ENCODE data around the gene NCK1. TPM values are rescaled to one million over a fixed set of nuclear protein-coding genes. Genes with fewer than 3 reads are reported as not detected.

Gene NCK1
- total and polyA plus RNA-seq, 2 of the 13 experiments (the other 11 are each of a cell fraction or from before 2014, with no cell fraction given): 14.7 to 30.4 TPM

GRCh38 chr3:136819731-136820679 is 42.0 kb upstream of the NCK1 start (continued):
- TF ChIP-seq PCBP1 (IDR thresholded peaks at IDR 0.05; ENCODE audit: borderline replicate concordance, low read depth, low read length): no peak
- no peak for TF ChIP-seq KDM5A (IDR thresholded peaks at IDR 0.05; ENCODE audit: borderline replicate concordance, low read length)
- 0 out of 2 replicates have a peak, but pooled peaks have one; percentile 41 for TF ChIP-seq PRMT3 (CRISPR knock-in tag; IDR thresholded peaks at IDR 0.05; ENCODE audit: borderline replicate concordance, low read depth)
- TF ChIP-seq ZNF589 (CRISPR knock-in tag; conservative IDR thresholded peaks at IDR 0.05): 0 out of 2 replicates have a peak, but pooled peaks have one; percentile 39
- TF ChIP-seq MAZ (IDR thresholded peaks at IDR 0.05; ENCODE audit: borderline replicate concordance, low read depth, low read length): no peak
- TF ChIP-seq MAZ (CRISPR knock-in tag; IDR thresholded peaks at IDR 0.05; ENCODE audit: low read depth): peak; percentile 66; the same call in 1 of the 2 replicates
- TF ChIP-seq ZNF75D (CRISPR knock-in tag; IDR thresholded peaks at IDR 0.05; ENCODE audit: borderline replicate concordance): no peak
- no peak for TF ChIP-seq MAF1 (CRISPR knock-in tag; IDR thresholded peaks at IDR 0.05; ENCODE audit: borderline replicate concordance)
- peak; percentile 50; the same call in 1 of the 2 replicates for TF ChIP-seq ZFP82 (CRISPR knock-in tag; IDR thresholded peaks at IDR 0.05; ENCODE audit: borderline replicate concordance)
- TF ChIP-seq SMAD1 (CRISPR knock-in tag; IDR thresholded peaks at IDR 0.05; ENCODE audit: borderline replicate concordance, low read depth): no peak
- TF ChIP-seq RBFOX2 (IDR thresholded peaks at IDR 0.05; ENCODE audit: low read depth, low read length): no peak
- no peak for TF ChIP-seq ZFP36L2 (CRISPR knock-in tag; IDR thresholded peaks at IDR 0.05)
- TF ChIP-seq, protein P1, sequence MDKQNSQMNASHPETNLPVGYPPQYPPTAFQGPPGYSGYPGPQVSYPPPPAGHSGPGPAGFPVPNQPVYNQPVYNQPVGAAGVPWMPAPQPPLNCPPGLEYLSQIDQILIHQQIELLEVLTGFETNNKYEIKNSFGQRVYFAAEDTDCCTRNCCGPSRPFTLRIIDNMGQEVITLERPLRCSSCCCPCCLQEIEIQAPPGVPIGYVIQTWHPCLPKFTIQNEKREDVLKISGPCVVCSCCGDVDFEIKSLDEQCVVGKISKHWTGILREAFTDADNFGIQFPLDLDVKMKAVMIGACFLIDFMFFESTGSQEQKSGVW (CRISPR knock-in tag; IDR thresholded peaks at IDR 0.05; ENCODE audit: borderline replicate concordance): peak; percentile 47; the same call in 1 of the 2 replicates
- no peak for TF ChIP-seq ELF4 (CRISPR knock-in tag; IDR thresholded peaks at IDR 0.05; ENCODE audit: borderline replicate concordance)
- no peak; the same call in 1 of the 2 replicates for TF ChIP-seq FOSL2 (CRISPR knock-in tag; IDR thresholded peaks at IDR 0.05)
- TF ChIP-seq PAWR (CRISPR knock-in tag; IDR thresholded peaks at IDR 0.05; ENCODE audit: borderline replicate concordance): 0 out of 2 replicates have a peak, but pooled peaks have one; percentile 36
- TF ChIP-seq DZIP1 (CRISPR knock-in tag; IDR thresholded peaks at IDR 0.05): 0 out of 2 replicates have a peak, but pooled peaks have one; percentile 35
- TF ChIP-seq, protein P2, sequence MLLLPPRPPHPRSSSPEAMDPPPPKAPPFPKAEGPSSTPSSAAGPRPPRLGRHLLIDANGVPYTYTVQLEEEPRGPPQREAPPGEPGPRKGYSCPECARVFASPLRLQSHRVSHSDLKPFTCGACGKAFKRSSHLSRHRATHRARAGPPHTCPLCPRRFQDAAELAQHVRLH (CRISPR knock-in tag; IDR thresholded peaks at IDR 0.05; ENCODE audit: borderline replicate concordance, low read depth): peak; percentile 33; the same call in 1 of the 2 replicates
- no peak for TF ChIP-seq ZNF362 (CRISPR knock-in tag; IDR thresholded peaks at IDR 0.05; ENCODE audit: borderline replicate concordance)
